ENCODE results near the gene TIMP1. TPM values are rescaled to one million over a fixed set of nuclear protein-coding genes. Genes with fewer than 3 reads are reported as not detected.

Gene TIMP1
- total RNA-seq, 1 donor from 2014 or later, result 123 TPM

- intact Hi-C loops (cut with micrococcal nuclease), result no loop called here
Observed at GRCh38 chrX:47572773-47573340, 9.4 kb upstream of the TIMP1 start.

- intact Hi-C loops (cut with micrococcal nuclease), result no loop called here
Observed at GRCh38 chrX:47573341-47574075, 8.7 kb upstream of the TIMP1 start.

- intact Hi-C loops (cut with micrococcal nuclease), result no loop called here
Observed at GRCh38 chrX:47574076-47574546, 8.1 kb upstream of the TIMP1 start.

- intact Hi-C loops (cut with micrococcal nuclease), result no loop called here
Observed at GRCh38 chrX:47574547-47575301, 7.5 kb upstream of the TIMP1 start.

GRCh38 chrX:47576021-47576898 is 6.0 kb upstream of the TIMP1 start:
- intact Hi-C loops (cut with micrococcal nuclease), result no loop called here

GRCh38 chrX:47577424-47577823 is 4.8 kb upstream of the TIMP1 start:
- intact Hi-C loops (cut with micrococcal nuclease), result no loop called here

GRCh38 chrX:47577901-47578300 is 4.3 kb upstream of the TIMP1 start:
- intact Hi-C loops (cut with micrococcal nuclease), result no loop called here

- intact Hi-C loops (cut with micrococcal nuclease), result no loop called here
Observed at GRCh38 chrX:47578692-47579091, 3.5 kb upstream of the TIMP1 start.

GRCh38 chrX:47579537-47579936 is 2.7 kb upstream of the TIMP1 start:
- intact Hi-C loops (cut with micrococcal nuclease), result no loop called here

- intact Hi-C loops (cut with micrococcal nuclease), result loop anchor here (2.0 kb wide), 1 partner anchor 75 kb away; the partner anchor contains the start of gene UXT
Observed at GRCh38 chrX:47583240-47583861, 1.1 kb downstream of the TIMP1 start.

GRCh38 chrX:47584714-47585113 is 2.5 kb downstream of the TIMP1 start:
- intact Hi-C loops (cut with micrococcal nuclease), result no loop called here

GRCh38 chrX:47585273-47585672 is 3.0 kb downstream of the TIMP1 start:
- intact Hi-C loops (cut with micrococcal nuclease), result no loop called here

GRCh38 chrX:47586043-47586787 is 4.0 kb downstream of the TIMP1 start:
- intact Hi-C loops (cut with micrococcal nuclease), result no loop called here

GRCh38 chrX:47587091-47587891 is 5.1 kb downstream of the TIMP1 start:
- intact Hi-C loops (cut with micrococcal nuclease), result no loop called here

- intact Hi-C loops (cut with micrococcal nuclease), result no loop called here
Observed at GRCh38 chrX:47587906-47588735, 5.9 kb downstream of the TIMP1 start.

GRCh38 chrX:47590984-47591383 is 8.7 kb downstream of the TIMP1 start:
- intact Hi-C loops (cut with micrococcal nuclease), result no loop called here

GRCh38 chrX:47593522-47593921 is 11.3 kb downstream of the TIMP1 start:
- intact Hi-C loops (cut with micrococcal nuclease), result no loop called here

GRCh38 chrX:47595716-47596251 is 13.5 kb downstream of the TIMP1 start:
- intact Hi-C loops (cut with micrococcal nuclease), result no loop called here
